ENCODE data around the gene PRICKLE2.

Gene PRICKLE2

GRCh38 chr3:64152676-64153466, 72.4 kb downstream of the PRICKLE2 start:
- no peak for DNase-seq

GRCh38 chr3:64152086-64152485, 73.2 kb downstream of the PRICKLE2 start:
- no peak for DNase-seq

GRCh38 chr3:64151342-64151871, 73.9 kb downstream of the PRICKLE2 start:
- no peak for DNase-seq

GRCh38 chr3:64150623-64151207, 74.6 kb downstream of the PRICKLE2 start:
- no peak for DNase-seq

GRCh38 chr3:64149886-64150285, 75.4 kb downstream of the PRICKLE2 start:
- no peak for DNase-seq

GRCh38 chr3:64148955-64149653, 76.2 kb downstream of the PRICKLE2 start:
- DNase-seq = no peak

- no peak for DNase-seq
Observed at GRCh38 chr3:64147211-64147610, 78.1 kb downstream of the PRICKLE2 start.

GRCh38 chr3:64145438-64145837, 79.8 kb downstream of the PRICKLE2 start:
- DNase-seq = no peak

GRCh38 chr3:64144241-64144900, 80.9 kb downstream of the PRICKLE2 start:
- DNase-seq = no peak

GRCh38 chr3:64143409-64144130, 81.7 kb downstream of the PRICKLE2 start:
- no peak for DNase-seq

- DNase-seq = no peak
Observed at GRCh38 chr3:64141476-64141875, 83.8 kb downstream of the PRICKLE2 start.

GRCh38 chr3:64140651-64141050, 84.6 kb downstream of the PRICKLE2 start:
- DNase-seq = no peak

- no peak for DNase-seq
Observed at GRCh38 chr3:64138656-64139375, 86.5 kb downstream of the PRICKLE2 start.

GRCh38 chr3:64138046-64138445, 87.2 kb downstream of the PRICKLE2 start:
- no peak for DNase-seq

GRCh38 chr3:64134882-64135281, 90.4 kb downstream of the PRICKLE2 start:
- no peak for DNase-seq

- DNase-seq = no peak
Observed at GRCh38 chr3:64133987-64134386, 91.3 kb downstream of the PRICKLE2 start.

- no peak for DNase-seq
Observed at GRCh38 chr3:64133272-64133671, 92.0 kb downstream of the PRICKLE2 start.

GRCh38 chr3:64131725-64132469, 93.4 kb downstream of the PRICKLE2 start:
- no peak for DNase-seq

GRCh38 chr3:64130436-64130835, 94.8 kb downstream of the PRICKLE2 start:
- no peak for DNase-seq

- DNase-seq = no peak
Observed at GRCh38 chr3:64129581-64129980, 95.7 kb downstream of the PRICKLE2 start.

GRCh38 chr3:64129106-64129505, 96.2 kb downstream of the PRICKLE2 start:
- DNase-seq = no peak

Measured in stimulated activated CD4-positive, alpha-beta T cell treated with anti-CD3 and anti-CD28 coated beads, Interleukin-2, amount 100 ng/mL, for 48 hours (primary cell).